Body of pancreas (tissue), 4 donors: ENCODE data around the gene OAS1. TPM values are rescaled to one million over a fixed set of nuclear protein-coding genes. Genes with fewer than 3 reads are reported as not detected.

Experiments
- ATAC-seq: fragments of 150-250 bp; one replicate; pipeline ENCODE4 v1.9.1; 2016
- DNase-seq, 4 donors: peaks; one replicate each; pipeline ENCODE4 v3.0.0-alpha.2; 2019
- H3K27ac ChIP-seq, 4 donors: fragments of 200-600 bp; sonication (generic); 1 replicate in 3 of 4; 2 replicates in 1 of 4; pipeline versions ENCODE4 v1.5.1 to v1.6.1; 2016 to 2019; ENCODE audit warnings: mild to moderate bottlenecking in 1 of 4, mixed read lengths in 1 of 4, moderate library complexity in 1 of 4
- H3K27me3 ChIP-seq, 2 donors: fragments of 200-600 bp; sonication (generic); one replicate each; pipeline ENCODE4 v1.6.0; 2016; ENCODE audit warnings: mild to moderate bottlenecking in 1 of 2
- H3K36me3 ChIP-seq, 2 donors: fragments of 200-600 bp; sonication (generic); replicated peaks in 1 of 2; 2 replicates each; pipeline ENCODE4 v1.5.1; 2016; ENCODE audit warnings: low read depth in 2 of 2; ENCODE audit not compliant: insufficient read depth in 1 of 2
- H3K4me1 ChIP-seq: fragments of 200-600 bp; sonication (generic); one replicate; pipeline ENCODE4 v1.6.0; 2016
- H3K4me3 ChIP-seq, 2 donors: fragments of 200-600 bp; sonication (generic); 1 replicate in 1 of 2; 2 replicates in 1 of 2; pipeline ENCODE4 v1.5.1; 2016 to 2019
- H3K9me3 ChIP-seq, 3 donors: fragments of 200-600 bp; sonication (generic); 1 replicate in 2 of 3; 2 replicates in 1 of 3; pipeline ENCODE4 v1.5.1; 2016
- CTCF ChIP-seq, 7 experiments: fragments of 450-650 bp in 4 of 7; fragments of 200-600 bp in 3 of 7; sonication (generic) in 3 of 7; IDR thresholded peaks; one replicate each; pipeline ENCODE4 v1.5.1; 2016 to 2019; ENCODE audit warnings: antibody characterized with exemption in 7 of 7
- POLR2A ChIP-seq, 3 donors: fragments of 450-650 bp; IDR thresholded peaks; one replicate each; pipeline ENCODE4 v1.6.1; 2016; ENCODE audit warnings: antibody characterized with exemption in 3 of 3, mild to moderate bottlenecking in 2 of 3
- WGBS, 2 donors: methylation state at CpG; one replicate each; pipeline ENCODE4 v1.1.5; 2017; 5-methylcytosine and 5-hydroxymethylcytosine counted together
- intact Hi-C: fragments of 100-400 bp; cut with DNase I; formaldehyde crosslinking; loops from one replicate; pipeline ENCODE4 v1.15.1; 2023
- total RNA-seq, 2 donors: library from RNA; depleted of rRNA; stranded (reverse); fragments of >200 nt; gene quantifications; one replicate each; pipeline ENCODE4 v1.1.0, GENCODE V29; 2016

The OAS1 gene
- total RNA-seq, 2 donors from 2014 or later: 4.3 to 7.8 TPM

- Histone ChIP-seq H3K4me3 (no peak overlapping the region), H3K27me3 (no peaks in the 10 kb centered on the region), H3K9me3 (no peaks in the 10 kb centered on the region), H3K36me3 (no peaks in the 10 kb centered on the region), H3K27ac (no peak overlapping the region), H3K4me1 (peaks cover 9% of the 10 kb centered on the region)
- TF ChIP-seq POLR2A (IDR thresholded peaks at IDR 0.05) (no peak), CTCF (IDR thresholded peaks at IDR 0.05) (no peak)
- WGBS, 2 donors: 89 to 99% methylated on average over 14 to 15 of the region's 15 CpGs
- ATAC-seq (no peak), DNase-seq (no peak)
- intact Hi-C loops: no loop called here
Observed at GRCh38 chr12:112944024-112944690, 37.4 kb downstream of the OAS1 start.

GRCh38 chr12:112945515-112945914 is 38.8 kb downstream of the OAS1 start:
- WGBS, 2 donors: 91 to 100% methylated on average over 4 of the region's 4 CpGs
- intact Hi-C loops: no loop called here
- ATAC-seq (no peak), DNase-seq (no peak)
- Histone ChIP-seq H3K36me3 (no peaks in the 10 kb centered on the region), H3K4me1 (no peaks in the 10 kb centered on the region), H3K4me3 (no peak overlapping the region), H3K9me3 (no peaks in the 10 kb centered on the region), H3K27me3 (no peaks in the 10 kb centered on the region), H3K27ac (no peak overlapping the region)
- TF ChIP-seq POLR2A (IDR thresholded peaks at IDR 0.05) (no peak), CTCF (IDR thresholded peaks at IDR 0.05) (no peak)

GRCh38 chr12:112946236-112947000 is 39.7 kb downstream of the OAS1 start:
- 77 to 88% methylated on average over 5 to 13 of the region's 14 CpGs for WGBS, 2 donors
- ATAC-seq (no peak), DNase-seq (no peak)
- Histone ChIP-seq H3K4me3 (no peak overlapping the region), H3K27ac (no peak overlapping the region), H3K4me1 (no peaks in the 10 kb centered on the region), H3K36me3 (no peaks in the 10 kb centered on the region), H3K9me3 (no peaks in the 10 kb centered on the region), H3K27me3 (no peaks in the 10 kb centered on the region)
- no peak for TF ChIP-seq POLR2A (IDR thresholded peaks at IDR 0.05)
- no peak for TF ChIP-seq CTCF (IDR thresholded peaks at IDR 0.05)
- intact Hi-C loops: no loop called here

- WGBS, 2 donors: 0 to 40% methylated on average over 1 of the region's 1 CpG
- no peaks in the 10 kb centered on the region for H3K4me1 ChIP-seq
- H3K9me3 ChIP-seq: no peaks in the 10 kb centered on the region
- H3K36me3 ChIP-seq: no peaks in the 10 kb centered on the region
- no peak for TF ChIP-seq POLR2A (IDR thresholded peaks at IDR 0.05)
- TF ChIP-seq CTCF (IDR thresholded peaks at IDR 0.05): no peak
- ATAC-seq (no peak), DNase-seq (no peak)
- no peak overlapping the region for H3K4me3 ChIP-seq
- H3K27me3 ChIP-seq: no peaks in the 10 kb centered on the region
- no peak overlapping the region for H3K27ac ChIP-seq
- intact Hi-C loops: no loop called here
Observed at GRCh38 chr12:112947314-112947713, 40.6 kb downstream of the OAS1 start.
